Cardiac fibroblast (primary cell): ENCODE data around the gene IL17RC.
A peak's percentile ranks its signal among the peaks of the same experiment; 100 is the strongest.
"Not testable (repeated sequence)": the region's sequence is repeated elsewhere in the genome, so short reads cannot be mapped to it uniquely, and the experiment has no call there.

Source experiments
- DNase-seq, 2 donors: peaks; one replicate each; pipeline versions ENCODE4 v3.0.0 to v3.0.0-alpha.2; 2010; ENCODE audit warnings: low read depth in 2 of 2
- H3K4me3 ChIP-seq, 2 donors: replicated peaks in 1 of 2; 1 replicate in 1 of 2; 2 replicates in 1 of 2; pipeline ENCODE4 v1.5.1; 2011; ENCODE audit warnings: low read depth in 2 of 2, low read length in 2 of 2, mild to moderate bottlenecking in 2 of 2, moderate library complexity in 1 of 2
- CTCF ChIP-seq: IDR thresholded peaks from one replicate; pipeline ENCODE4 v1.5.1; 2011; ENCODE audit warnings: low read depth, mild to moderate bottlenecking, low read length, inconsistent platforms

IL17RC gene

GRCh38 chr3:9897408-9898372 lies 19.2 kb upstream of the IL17RC start:
- TF ChIP-seq CTCF: no peak
- no peak overlapping the region for H3K4me3 ChIP-seq
- DNase-seq: peak; percentile 51 to 75

GRCh38 chr3:9898467-9899241 lies 18.2 kb upstream of the IL17RC start:
- no peak for TF ChIP-seq CTCF
- H3K4me3 ChIP-seq: no peak overlapping the region
- DNase-seq: peak in 1 of 2 donors; percentile 25

GRCh38 chr3:9899289-9899791 lies 17.6 kb upstream of the IL17RC start:
- no peak for DNase-seq
- no peak for TF ChIP-seq CTCF
- no peak overlapping the region for H3K4me3 ChIP-seq

GRCh38 chr3:9900965-9901415 lies 15.9 kb upstream of the IL17RC start:
- not testable (repeated sequence) for DNase-seq, H3K4me3 ChIP-seq

GRCh38 chr3:9901967-9902366 lies 14.9 kb upstream of the IL17RC start:
- no peak for TF ChIP-seq CTCF
- H3K4me3 ChIP-seq: no peak overlapping the region
- no peak for DNase-seq

- peak within 1 kb of the TSS in 1 of 2 donors; percentile 22 for H3K4me3 ChIP-seq
- DNase-seq: no peak
- no peak for TF ChIP-seq CTCF
Measured at GRCh38 chr3:9902372-9903237, 14.3 kb upstream of the IL17RC start, which contains the start of gene IL17RE. Gene IL17RE (plus strand): TSS chr3:9902848. CDS start chr3:9902933, 85 bp downstream.
